ENCODE data around the gene MED1. TPM values are rescaled to one million over a fixed set of nuclear protein-coding genes. Genes with fewer than 3 reads are reported as not detected.
"Not testable (repeated sequence)": the region's sequence is repeated elsewhere in the genome, so short reads cannot be mapped to it uniquely, and the experiment has no call there.

MED1 gene
- total RNA-seq, 4 donors from 2014 or later: 20.8 to 38.3 (median 25.9) TPM

GRCh38 chr17:39385040-39385439 is 66.0 kb downstream of the MED1 start:
- DNase-seq (ENCODE audit: low spot score in 2 of 2): no peak
- intact Hi-C loops (cut with DNase I; ENCODE audit: low total_unique reads): no loop called here
- WGBS, 2 donors: 93 to 96% methylated on average over 6 of the region's 6 CpGs
- no peak overlapping the region for H3K4me3 ChIP-seq (ENCODE audit: low read depth, poor library complexity, severe bottlenecking)
- no peak for TF ChIP-seq POLR2A (IDR thresholded peaks at IDR 0.05)
- no peak for TF ChIP-seq CTCF (IDR thresholded peaks at IDR 0.05)

- H3K4me3 ChIP-seq (ENCODE audit: low read depth, poor library complexity, severe bottlenecking): no peak overlapping the region
- no peak for DNase-seq (ENCODE audit: low spot score in 2 of 2)
- intact Hi-C loops (cut with DNase I; ENCODE audit: low total_unique reads): no loop called here
- WGBS, 2 donors: 86 to 87% methylated on average over 2 of the region's 2 CpGs
- TF ChIP-seq POLR2A (IDR thresholded peaks at IDR 0.05) (no peak), CTCF (IDR thresholded peaks at IDR 0.05) (no peak)
Observed at GRCh38 chr17:39380144-39380543, 70.9 kb downstream of the MED1 start.

GRCh38 chr17:39376434-39376833 is 74.6 kb downstream of the MED1 start:
- intact Hi-C loops (cut with DNase I; ENCODE audit: low total_unique reads): no loop called here
- no peak for DNase-seq (ENCODE audit: low spot score in 2 of 2)
- H3K4me3 ChIP-seq (ENCODE audit: low read depth, poor library complexity, severe bottlenecking): no peak overlapping the region
- no peak for TF ChIP-seq CTCF (IDR thresholded peaks at IDR 0.05)
- TF ChIP-seq POLR2A (IDR thresholded peaks at IDR 0.05): no peak
- WGBS, 2 donors: 67 to 72% methylated on average over 2 of the region's 2 CpGs

DNA sequence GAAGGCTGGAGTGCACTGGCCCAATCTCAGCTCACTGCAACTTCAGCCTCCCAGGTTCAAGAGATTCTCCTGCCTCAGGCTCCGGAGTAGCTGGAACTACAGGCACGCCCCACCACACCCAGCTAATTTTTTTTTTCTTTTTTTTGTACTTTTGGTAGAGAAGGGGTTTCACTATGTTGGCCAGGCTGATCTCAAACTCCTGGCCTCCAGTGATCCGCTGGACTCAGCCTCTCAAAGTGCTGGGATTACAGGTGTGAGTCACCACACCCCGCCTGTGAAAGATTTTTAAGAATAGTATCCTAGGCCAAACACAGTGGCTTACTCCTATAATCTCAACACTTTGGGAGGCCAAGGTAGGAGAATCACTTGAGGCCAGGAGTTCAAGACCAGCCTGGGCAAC is 83.3 kb downstream of the MED1 start:
- WGBS, 2 donors: 86 to 98% methylated on average over 4 of the region's 4 CpGs
- DNase-seq (ENCODE audit: low spot score in 2 of 2); intact Hi-C loops (cut with DNase I; ENCODE audit: low total_unique reads); H3K4me3 ChIP-seq (ENCODE audit: low read depth, poor library complexity, severe bottlenecking): not testable (repeated sequence)

GRCh38 chr17:39365872-39366271 is 85.2 kb downstream of the MED1 start:
- 60 to 61% methylated on average over 5 of the region's 5 CpGs for WGBS, 2 donors
- intact Hi-C loops (cut with DNase I; ENCODE audit: low total_unique reads): no loop called here

DNA sequence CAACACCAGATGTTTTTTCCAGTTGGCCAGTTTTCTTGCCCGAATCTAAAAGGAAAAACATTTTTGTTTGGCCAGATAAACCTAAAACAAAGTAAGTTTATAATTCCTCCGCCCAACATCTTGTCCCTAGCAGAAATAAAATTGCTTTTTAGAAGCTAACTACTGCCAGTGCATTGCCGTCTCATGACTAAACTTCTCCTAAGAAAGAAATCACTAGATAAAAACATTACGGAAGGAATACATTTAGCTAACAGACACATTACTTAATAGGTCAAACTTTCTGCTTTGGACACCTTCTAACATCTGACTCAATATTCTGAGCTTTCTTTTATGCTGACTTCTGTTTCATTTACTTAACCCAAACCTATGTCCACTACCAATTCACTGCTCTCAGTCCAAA is 85.8 kb downstream of the MED1 start:
- intact Hi-C loops (cut with DNase I; ENCODE audit: low total_unique reads): no loop called here
- WGBS, 2 donors: 51 to 56% methylated on average over 4 of the region's 4 CpGs
- no peak overlapping the region for H3K4me3 ChIP-seq (ENCODE audit: low read depth, poor library complexity, severe bottlenecking)
- TF ChIP-seq POLR2A (IDR thresholded peaks at IDR 0.05): no peak
- DNase-seq (ENCODE audit: low spot score in 2 of 2): peak in 1 of 2 donors; percentile 18

More at GRCh38 chr17:39365872-39366271, 85.2 kb downstream of the MED1 start:
- no peak overlapping the region for H3K4me3 ChIP-seq (ENCODE audit: low read depth, poor library complexity, severe bottlenecking)
- no peak for TF ChIP-seq POLR2A (IDR thresholded peaks at IDR 0.05)
- TF ChIP-seq CTCF (IDR thresholded peaks at IDR 0.05): no peak
- no peak for DNase-seq (ENCODE audit: low spot score in 2 of 2)

DNA sequence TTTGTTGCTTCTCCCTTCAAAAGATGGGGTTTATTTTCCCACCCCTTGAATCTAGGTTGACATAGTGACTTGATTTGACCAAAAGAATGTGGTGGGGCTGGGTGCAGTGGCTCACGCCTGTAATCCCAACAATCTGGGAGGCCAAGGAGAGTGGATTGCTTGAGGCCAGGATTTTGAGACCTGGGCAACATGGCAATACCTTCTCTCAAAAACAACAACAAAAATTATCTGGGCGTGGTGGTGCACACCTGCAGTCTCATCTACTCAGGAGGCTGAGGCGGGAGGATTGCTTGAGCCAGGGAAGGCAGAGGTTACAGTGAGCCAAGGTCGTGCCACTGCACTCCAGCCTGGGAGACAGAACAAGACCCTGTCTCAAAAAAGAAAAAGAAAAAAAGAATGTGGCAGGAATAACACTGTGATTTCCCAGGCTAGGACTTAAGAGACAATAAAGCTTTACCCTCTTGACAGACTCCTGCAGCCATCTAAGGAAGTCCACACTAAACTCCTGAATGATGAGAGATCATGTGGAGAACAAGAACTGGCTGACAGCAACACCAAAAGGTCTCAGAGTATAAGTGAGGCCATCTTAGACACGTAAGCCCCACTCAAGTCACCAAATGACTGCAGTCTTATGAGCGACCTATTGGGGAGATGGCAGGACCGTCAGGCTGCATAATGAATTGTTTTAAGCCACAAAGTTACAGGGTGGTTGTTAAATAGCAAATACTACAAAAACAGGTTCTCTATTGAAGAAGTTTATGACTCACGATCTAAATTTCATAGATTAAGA is 86.6 kb downstream of the MED1 start:
- intact Hi-C loops (cut with DNase I; ENCODE audit: low total_unique reads): no loop called here
- no peak overlapping the region for H3K4me3 ChIP-seq (ENCODE audit: low read depth, poor library complexity, severe bottlenecking)
- WGBS, 2 donors: 70 to 81% methylated on average over 8 of the region's 8 CpGs
- TF ChIP-seq POLR2A (IDR thresholded peaks at IDR 0.05) (no peak), CTCF (IDR thresholded peaks at IDR 0.05) (no peak)
- no peak for DNase-seq (ENCODE audit: low spot score in 2 of 2)

Data from lower leg skin (tissue), 4 donors.